PC-3 (cell line): ENCODE data around the gene SPACA9.

Experiments
- CTCF ChIP-seq: fragments of 300-600 bp; sonication (generic); conservative IDR thresholded peaks from 2 replicates; pipeline ENCODE4 v1.5.1; 2017; ENCODE audit warnings: antibody characterized with exemption, low read depth, mild to moderate bottlenecking, low read length
- EZH2 ChIP-seq: fragments of 300-600 bp; sonication (generic); IDR thresholded peaks from one replicate; pipeline ENCODE4 v1.6.1; 2017; ENCODE audit warnings: antibody characterized with exemption, mild to moderate bottlenecking, low read length; ENCODE audit not compliant: unreplicated experiment
- EZH2phosphoT487 ChIP-seq: fragments of 300-600 bp; sonication (generic); IDR thresholded peaks from 2 replicates; pipeline ENCODE4 v1.6.1; 2018; ENCODE audit warnings: mild to moderate bottlenecking, antibody characterized with exemption, low read length, borderline replicate concordance

- TF ChIP-seq CTCF = no peak
- no peak for TF ChIP-seq EZH2
- no peak for TF ChIP-seq EZH2phosphoT487
Measured at GRCh38 chr9:132854832-132855231, 23.9 kb upstream of the SPACA9 start.
